Liver (tissue), 3 donors: ENCODE measurements around the gene ZBTB49.

ENCODE experiments used
- GABPA ChIP-seq, 2 donors: IDR thresholded peaks in 1 of 2; conservative IDR thresholded peaks in 1 of 2; 2 replicates each; pipeline ENCODE4 v1.6.1; 2016; ENCODE audit warnings: antibody characterized with exemption in 2 of 2, mild to moderate bottlenecking in 1 of 2, moderate library complexity in 1 of 2
- JUND ChIP-seq, 2 donors: IDR thresholded peaks; 2 replicates each; pipeline ENCODE4 v1.6.1; 2016; ENCODE audit warnings: antibody characterized with exemption in 2 of 2
- RAD21 ChIP-seq, 2 donors: IDR thresholded peaks; 2 replicates each; pipeline ENCODE4 v1.6.1; 2016; ENCODE audit warnings: antibody characterized with exemption in 2 of 2, mild to moderate bottlenecking in 2 of 2
- SP1 ChIP-seq: IDR thresholded peaks from 2 replicates; pipeline ENCODE4 v1.6.1; 2018; ENCODE audit warnings: antibody characterized with exemption, mild to moderate bottlenecking
- TAF1 ChIP-seq: conservative IDR thresholded peaks from 2 replicates; pipeline ENCODE4 v1.6.1; 2016; ENCODE audit warnings: antibody characterized with exemption, mild to moderate bottlenecking
- TF ChIP-seq, protein P1 (sequence below): fragments of 150-350 bp; IDR thresholded peaks from 2 replicates; pipeline ENCODE4 v1.5.1; 2017; ENCODE audit warnings: improper control_type of control experiment, low read depth, low read length; ENCODE audit not compliant: missing input control
- TF ChIP-seq, protein P2 (sequence below): IDR thresholded peaks from 2 replicates; pipeline ENCODE4 v1.6.1; 2016; ENCODE audit warnings: antibody characterized with exemption
- TF ChIP-seq, protein P3 (sequence below): IDR thresholded peaks from 2 replicates; pipeline ENCODE4 v1.6.1; 2016; ENCODE audit warnings: antibody characterized with exemption
- donor health status: healthy.
- donor health status: healthy.

DNA sequence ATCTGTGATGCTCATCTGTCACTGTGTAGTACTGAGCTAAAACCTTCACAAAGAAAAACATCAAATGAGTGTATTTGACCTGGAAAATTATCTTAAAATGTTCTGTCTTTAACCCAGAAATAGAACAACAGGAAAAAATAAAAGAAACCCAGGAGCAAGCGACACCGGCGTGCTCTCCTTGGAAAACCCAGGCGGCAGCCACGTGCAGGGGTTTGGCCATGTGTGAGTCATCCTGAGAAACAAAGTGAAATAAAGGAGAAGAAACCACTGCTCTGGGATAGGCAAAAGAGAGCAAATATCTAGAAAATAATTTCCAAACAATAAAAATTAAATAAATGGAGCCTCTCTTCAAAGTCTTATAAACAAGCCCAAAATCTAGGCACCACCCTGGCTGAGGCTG is 22.1 kb upstream of the ZBTB49 start:
- TF ChIP-seq, protein P1, sequence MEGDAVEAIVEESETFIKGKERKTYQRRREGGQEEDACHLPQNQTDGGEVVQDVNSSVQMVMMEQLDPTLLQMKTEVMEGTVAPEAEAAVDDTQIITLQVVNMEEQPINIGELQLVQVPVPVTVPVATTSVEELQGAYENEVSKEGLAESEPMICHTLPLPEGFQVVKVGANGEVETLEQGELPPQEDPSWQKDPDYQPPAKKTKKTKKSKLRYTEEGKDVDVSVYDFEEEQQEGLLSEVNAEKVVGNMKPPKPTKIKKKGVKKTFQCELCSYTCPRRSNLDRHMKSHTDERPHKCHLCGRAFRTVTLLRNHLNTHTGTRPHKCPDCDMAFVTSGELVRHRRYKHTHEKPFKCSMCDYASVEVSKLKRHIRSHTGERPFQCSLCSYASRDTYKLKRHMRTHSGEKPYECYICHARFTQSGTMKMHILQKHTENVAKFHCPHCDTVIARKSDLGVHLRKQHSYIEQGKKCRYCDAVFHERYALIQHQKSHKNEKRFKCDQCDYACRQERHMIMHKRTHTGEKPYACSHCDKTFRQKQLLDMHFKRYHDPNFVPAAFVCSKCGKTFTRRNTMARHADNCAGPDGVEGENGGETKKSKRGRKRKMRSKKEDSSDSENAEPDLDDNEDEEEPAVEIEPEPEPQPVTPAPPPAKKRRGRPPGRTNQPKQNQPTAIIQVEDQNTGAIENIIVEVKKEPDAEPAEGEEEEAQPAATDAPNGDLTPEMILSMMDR: no peak
- TF ChIP-seq JUND (IDR thresholded peaks at IDR 0.05) (no peak), GABPA (IDR thresholded peaks at IDR 0.05 in 1 of 2, conservative IDR thresholded peaks at IDR 0.05 in 1 of 2) (no peak), RAD21 (IDR thresholded peaks at IDR 0.05) (no peak), TAF1 (no peak), SP1 (no peak)
- TF ChIP-seq, protein P2, sequence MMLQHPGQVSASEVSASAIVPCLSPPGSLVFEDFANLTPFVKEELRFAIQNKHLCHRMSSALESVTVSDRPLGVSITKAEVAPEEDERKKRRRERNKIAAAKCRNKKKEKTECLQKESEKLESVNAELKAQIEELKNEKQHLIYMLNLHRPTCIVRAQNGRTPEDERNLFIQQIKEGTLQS: no peak
- TF ChIP-seq, protein P3, sequence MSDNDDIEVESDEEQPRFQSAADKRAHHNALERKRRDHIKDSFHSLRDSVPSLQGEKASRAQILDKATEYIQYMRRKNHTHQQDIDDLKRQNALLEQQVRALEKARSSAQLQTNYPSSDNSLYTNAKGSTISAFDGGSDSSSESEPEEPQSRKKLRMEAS: no peak
